AG10803 (cell line): ENCODE measurements around the gene CBX5.
"Not testable (repeated sequence)": the region's sequence is repeated elsewhere in the genome, so short reads cannot be mapped to it uniquely, and the experiment has no call there.

Experiments used
- DNase-seq: peaks from one replicate; pipeline ENCODE4 v3.0.0; 2010; ENCODE audit warnings: low read depth
- H3K4me3 ChIP-seq: 2 replicates; pipeline ENCODE4 v1.5.1; 2011; ENCODE audit warnings: mild to moderate bottlenecking, low read length, control low read depth
- TF ChIP-seq, protein P1 (sequence below): conservative IDR thresholded peaks from 2 replicates; pipeline ENCODE4 v1.5.1; 2011; ENCODE audit warnings: mild to moderate bottlenecking, low read length, control low read depth, inconsistent platforms

The CBX5 gene

DNA sequence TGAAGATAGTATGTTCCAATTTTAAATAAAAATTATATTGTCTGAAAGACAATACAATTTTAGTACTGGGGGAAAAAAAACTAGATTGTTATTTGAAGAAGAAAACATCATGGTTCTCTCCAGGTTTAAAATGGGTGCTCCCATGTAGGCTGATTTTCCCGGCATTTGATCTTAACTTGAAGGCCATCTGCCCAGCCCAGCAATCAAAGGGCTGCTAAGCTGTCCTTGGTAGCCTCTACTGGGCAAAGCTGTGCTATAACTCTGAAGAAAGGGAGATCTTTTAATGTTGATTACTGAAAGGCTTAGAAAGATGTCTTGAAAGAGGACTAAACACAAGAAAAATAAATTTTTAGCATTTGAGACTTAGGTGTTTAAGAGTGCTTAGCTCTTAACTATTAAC, 41.4 kb downstream of the CBX5 start:
- TF ChIP-seq, protein P1, sequence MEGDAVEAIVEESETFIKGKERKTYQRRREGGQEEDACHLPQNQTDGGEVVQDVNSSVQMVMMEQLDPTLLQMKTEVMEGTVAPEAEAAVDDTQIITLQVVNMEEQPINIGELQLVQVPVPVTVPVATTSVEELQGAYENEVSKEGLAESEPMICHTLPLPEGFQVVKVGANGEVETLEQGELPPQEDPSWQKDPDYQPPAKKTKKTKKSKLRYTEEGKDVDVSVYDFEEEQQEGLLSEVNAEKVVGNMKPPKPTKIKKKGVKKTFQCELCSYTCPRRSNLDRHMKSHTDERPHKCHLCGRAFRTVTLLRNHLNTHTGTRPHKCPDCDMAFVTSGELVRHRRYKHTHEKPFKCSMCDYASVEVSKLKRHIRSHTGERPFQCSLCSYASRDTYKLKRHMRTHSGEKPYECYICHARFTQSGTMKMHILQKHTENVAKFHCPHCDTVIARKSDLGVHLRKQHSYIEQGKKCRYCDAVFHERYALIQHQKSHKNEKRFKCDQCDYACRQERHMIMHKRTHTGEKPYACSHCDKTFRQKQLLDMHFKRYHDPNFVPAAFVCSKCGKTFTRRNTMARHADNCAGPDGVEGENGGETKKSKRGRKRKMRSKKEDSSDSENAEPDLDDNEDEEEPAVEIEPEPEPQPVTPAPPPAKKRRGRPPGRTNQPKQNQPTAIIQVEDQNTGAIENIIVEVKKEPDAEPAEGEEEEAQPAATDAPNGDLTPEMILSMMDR, result no peak
- DNase-seq, result no peak
- H3K4me3 ChIP-seq, result no peak overlapping the region

DNA sequence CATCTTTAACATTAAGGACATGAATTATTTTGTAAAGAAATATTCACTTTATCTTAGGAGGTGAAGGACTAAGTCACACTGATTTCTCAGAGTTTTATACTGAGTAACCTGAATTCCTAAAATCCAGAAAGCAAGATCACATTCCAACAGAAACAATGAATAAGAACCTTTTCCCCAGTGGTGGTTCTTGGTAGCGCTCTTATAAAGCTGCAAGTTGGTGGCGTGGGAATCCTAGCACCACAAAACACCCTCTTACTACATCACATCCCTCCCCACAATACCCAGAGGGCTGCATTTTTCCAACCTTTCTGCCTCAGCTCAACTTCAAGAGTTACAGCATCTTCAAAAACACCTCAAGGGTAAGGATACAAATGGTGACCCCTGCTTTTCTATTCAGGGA, 47.1 kb downstream of the CBX5 start:
- no peak overlapping the region for H3K4me3 ChIP-seq
- DNase-seq, result peak; percentile 77
- TF ChIP-seq, protein P1, result peak; percentile 48

DNA sequence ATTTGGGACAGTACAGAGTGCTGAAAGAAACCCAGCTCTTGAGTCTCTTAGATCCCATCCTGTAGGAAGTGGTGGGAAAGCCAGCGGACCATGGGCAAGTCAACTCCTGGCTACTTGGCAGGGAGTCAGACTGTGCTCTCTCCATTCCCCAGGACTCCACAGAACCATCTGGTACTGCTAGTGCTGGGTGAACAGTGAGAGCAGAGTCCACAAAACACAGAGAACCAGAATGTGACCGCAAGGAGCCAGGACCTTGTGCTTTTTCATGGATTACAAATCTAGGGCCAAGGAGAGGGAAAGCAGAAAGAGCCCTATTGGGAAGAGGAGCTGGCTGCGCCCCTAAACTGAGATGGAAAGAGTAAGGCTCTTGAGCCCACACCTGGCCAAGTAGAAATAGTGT, 48.7 kb downstream of the CBX5 start:
- not testable (repeated sequence) for DNase-seq, H3K4me3 ChIP-seq

DNA sequence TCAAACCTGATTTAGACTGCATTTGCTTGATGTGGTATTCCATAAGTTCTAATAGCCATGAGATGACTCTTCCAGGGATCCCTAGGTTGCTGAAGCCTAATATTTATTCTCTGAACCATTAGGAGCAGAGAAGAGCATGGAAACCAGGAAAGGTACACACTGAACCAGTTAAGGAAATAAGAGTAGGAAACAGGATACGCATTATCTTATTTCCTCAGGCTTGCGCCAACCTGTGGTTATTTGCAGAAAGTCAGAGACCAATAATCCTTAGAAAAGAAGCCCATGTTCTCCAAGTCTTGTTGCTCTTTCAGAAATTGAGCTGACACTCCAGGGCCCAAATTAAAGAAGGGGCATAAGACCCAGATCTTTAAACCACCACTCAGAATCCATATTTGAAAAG, 49.4 kb downstream of the CBX5 start:
- DNase-seq, result no peak

DNA sequence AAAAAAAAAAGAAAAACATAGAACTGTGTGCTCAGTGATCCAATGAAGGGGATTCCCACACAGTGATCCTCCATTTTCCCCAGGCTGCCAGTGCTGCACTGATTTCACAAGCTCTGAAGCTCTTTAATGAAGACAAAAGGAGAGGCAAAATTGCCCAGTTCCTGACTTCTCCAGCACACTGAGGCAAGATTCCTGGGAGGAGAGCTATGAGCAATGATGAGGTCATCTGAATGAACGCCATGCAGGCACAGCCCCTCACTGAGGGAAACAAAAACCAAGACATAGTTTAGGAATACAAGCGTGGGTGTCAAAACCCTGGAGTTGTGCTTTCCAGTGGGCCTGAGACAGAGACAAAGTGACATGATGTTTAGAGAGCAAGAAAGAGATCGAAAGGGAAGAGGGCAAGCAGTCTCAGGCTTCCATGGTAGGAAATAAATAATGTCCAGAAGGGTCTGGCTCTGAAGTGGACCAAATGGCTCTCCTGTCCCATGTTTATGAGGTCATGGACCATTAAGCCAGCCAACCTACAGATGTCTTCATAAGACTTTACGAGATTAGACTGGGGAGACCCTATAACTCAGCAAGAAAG, 50.2 kb downstream of the CBX5 start:
- peak; percentile 95 for DNase-seq
- no peak overlapping the region for H3K4me3 ChIP-seq
- TF ChIP-seq, protein P1, result no peak

More for the DNA sequence above, 49.4 kb downstream of the CBX5 start:
- H3K4me3 ChIP-seq, result no peak overlapping the region
- TF ChIP-seq, protein P1, result no peak

DNA sequence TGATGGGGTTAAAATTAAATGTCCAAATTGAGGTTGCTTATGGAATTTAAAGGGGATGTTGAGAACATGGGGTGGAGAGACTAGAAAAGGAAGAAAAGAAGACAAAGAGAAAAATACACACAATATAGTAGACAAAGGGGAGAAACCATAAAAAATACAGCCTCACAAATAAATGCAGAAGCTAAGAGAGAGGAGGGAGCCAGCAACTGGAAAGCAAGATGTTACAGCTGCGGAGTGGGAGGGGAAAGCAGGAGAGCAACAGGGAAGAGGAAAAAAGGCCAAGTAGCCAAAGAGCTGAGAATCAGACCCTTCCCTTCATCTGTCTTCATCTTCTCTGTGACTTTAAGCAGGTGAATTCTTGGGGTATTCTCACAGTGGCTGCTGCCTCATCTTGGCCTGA, 51.5 kb downstream of the CBX5 start:
- no peak for DNase-seq
- TF ChIP-seq, protein P1, result no peak

DNA sequence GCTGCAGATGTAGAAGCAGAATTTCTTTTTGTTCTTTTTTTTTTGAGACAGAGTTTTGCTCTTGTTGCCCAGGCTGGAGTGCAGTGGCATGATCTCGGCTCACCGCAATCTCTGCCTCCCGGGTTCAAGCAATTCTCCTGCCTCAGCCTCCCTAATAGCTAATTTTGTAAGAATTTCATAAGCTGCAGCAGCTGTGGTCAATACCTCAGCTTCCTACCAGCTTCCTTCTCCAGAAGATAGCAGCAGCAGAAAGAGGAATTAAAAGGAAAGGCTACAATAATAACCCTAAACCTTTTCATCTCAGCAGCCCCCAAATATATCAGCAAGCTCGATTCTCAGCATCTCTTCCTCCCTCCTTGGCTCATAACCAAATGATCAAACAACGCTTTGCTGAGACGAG, 52.0 kb downstream of the CBX5 start:
- not testable (repeated sequence) for DNase-seq, H3K4me3 ChIP-seq

More for the DNA sequence above, 51.5 kb downstream of the CBX5 start:
- H3K4me3 ChIP-seq, result no peak overlapping the region

DNA sequence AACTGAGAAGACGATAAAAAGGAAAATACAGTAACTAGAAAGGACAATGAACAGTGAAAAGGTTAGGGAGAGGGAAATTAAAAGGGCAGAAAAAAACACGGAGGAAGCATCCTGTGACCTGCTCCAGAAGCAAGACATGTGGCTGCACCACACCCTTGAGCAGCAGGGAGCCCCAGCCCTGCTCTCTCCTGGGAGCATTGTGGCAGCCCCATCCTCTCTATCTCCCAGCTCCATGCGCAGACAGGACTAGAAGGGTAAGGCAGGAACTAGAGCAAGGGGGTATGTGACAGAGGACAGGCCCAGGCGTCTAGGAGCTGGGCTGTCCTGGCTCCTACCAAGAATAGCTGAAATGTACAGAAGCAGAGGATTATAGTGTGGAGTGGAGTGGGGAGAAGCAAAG, 52.5 kb downstream of the CBX5 start:
- TF ChIP-seq, protein P1, result no peak
- H3K4me3 ChIP-seq, result no peak overlapping the region
- DNase-seq, result no peak
